HG02759 (cell line): ENCODE results near the gene FBXO3.
A peak's percentile ranks its signal among the peaks of the same experiment; 100 is the strongest.
"Not testable (repeated sequence)": the region's sequence is repeated elsewhere in the genome, so short reads cannot be mapped to it uniquely, and the experiment has no call there.

Source experiments
- ATAC-seq: cut with Tn5 transposase; IDR thresholded peaks from one replicate; pipeline ENCODE4 v1.9.1; 2021; ENCODE audit warnings: mild to moderate bottlenecking, moderate library complexity; ENCODE audit not compliant: unreplicated experiment

The FBXO3 gene

GRCh38 chr11:33773987-33774735 lies at the start of gene FBXO3:
Gene FBXO3 (minus strand): TSS chr11:33774520. CDS start chr11:33774497, 23 bp downstream.
- ATAC-seq = peak; percentile 74

- ATAC-seq = not testable (repeated sequence)
These were observed 48.7 kb upstream of the FBXO3 start for GRCh38 chr11:33822981-33823380.

- ATAC-seq = no peak
These were observed 45.1 kb upstream of the FBXO3 start for GRCh38 chr11:33819278-33820035.

GRCh38 chr11:33808228-33808828 lies 34.0 kb upstream of the FBXO3 start:
- ATAC-seq = no peak

- ATAC-seq = no peak
These were observed 30.2 kb upstream of the FBXO3 start for GRCh38 chr11:33804471-33804870.

- ATAC-seq = peak; percentile 63
These were observed 28.1 kb upstream of the FBXO3 start for GRCh38 chr11:33802194-33802950.

- ATAC-seq = peak; percentile 77
These were observed 27.5 kb upstream of the FBXO3 start for GRCh38 chr11:33801821-33802193.

GRCh38 chr11:33797879-33798278 lies 23.6 kb upstream of the FBXO3 start:
- no peak for ATAC-seq

- no peak for ATAC-seq
These were observed 15.7 kb upstream of the FBXO3 start for GRCh38 chr11:33790040-33790439.

- ATAC-seq = not testable (repeated sequence)
These were observed 13.8 kb upstream of the FBXO3 start for GRCh38 chr11:33788095-33788494.

GRCh38 chr11:33787076-33787475 lies 12.8 kb upstream of the FBXO3 start:
- ATAC-seq = no peak

GRCh38 chr11:33785609-33786008 lies 11.3 kb upstream of the FBXO3 start:
- no peak for ATAC-seq

GRCh38 chr11:33779849-33780528 lies 5.7 kb upstream of the FBXO3 start:
- no peak for ATAC-seq

- ATAC-seq = no peak
These were observed 4.4 kb upstream of the FBXO3 start for GRCh38 chr11:33778675-33779074.

- ATAC-seq = no peak
These were observed 3.6 kb upstream of the FBXO3 start for GRCh38 chr11:33777906-33778305.

GRCh38 chr11:33775832-33776470 lies 1.6 kb upstream of the FBXO3 start:
- peak; percentile 26 for ATAC-seq

GRCh38 chr11:33775467-33775807 lies 1.1 kb upstream of the FBXO3 start:
- ATAC-seq = no peak

GRCh38 chr11:33774736-33775466 lies 581 bp upstream of the FBXO3 start:
- ATAC-seq = no peak

GRCh38 chr11:33773404-33773986 lies 825 bp downstream of the FBXO3 start:
- ATAC-seq = peak; percentile 26
